ENCODE results near the gene MAST4. TPM values are rescaled to one million over a fixed set of nuclear protein-coding genes. Genes with fewer than 3 reads are reported as not detected.

Gene MAST4
- polyA plus RNA-seq, 1 donor: 10.6 TPM

GRCh38 chr5:66987949-66988838 lies 392.0 kb downstream of the MAST4 start:
- DNase-seq (ENCODE audit: low read depth): no peak

- DNase-seq (ENCODE audit: low read depth): no peak
Measured at GRCh38 chr5:66989286-66989685, 393.1 kb downstream of the MAST4 start.

- no peak for DNase-seq (ENCODE audit: low read depth)
Measured at GRCh38 chr5:66989781-66990180, 393.6 kb downstream of the MAST4 start.

GRCh38 chr5:66991746-66992145 lies 395.6 kb downstream of the MAST4 start:
- no peak for DNase-seq (ENCODE audit: low read depth)

- no peak for DNase-seq (ENCODE audit: low read depth)
Measured at GRCh38 chr5:66992547-66992946, 396.4 kb downstream of the MAST4 start.

GRCh38 chr5:66993448-66993847 lies 397.3 kb downstream of the MAST4 start:
- no peak for DNase-seq (ENCODE audit: low read depth)

GRCh38 chr5:66993882-66994281 lies 397.7 kb downstream of the MAST4 start:
- DNase-seq (ENCODE audit: low read depth): no peak

GRCh38 chr5:66994790-66995189 lies 398.6 kb downstream of the MAST4 start:
- DNase-seq (ENCODE audit: low read depth): no peak

- DNase-seq (ENCODE audit: low read depth): no peak
Measured at GRCh38 chr5:67000794-67001475, 404.7 kb downstream of the MAST4 start.

- DNase-seq (ENCODE audit: low read depth): no peak
Measured at GRCh38 chr5:67002832-67003684, 406.9 kb downstream of the MAST4 start.

- DNase-seq (ENCODE audit: low read depth): no peak
Measured at GRCh38 chr5:67003685-67003934, 407.4 kb downstream of the MAST4 start.

- DNase-seq (ENCODE audit: low read depth): peak; percentile 62
Measured at GRCh38 chr5:67003935-67004729, 407.9 kb downstream of the MAST4 start.

- no peak for DNase-seq (ENCODE audit: low read depth)
Measured at GRCh38 chr5:67004730-67005350, 408.6 kb downstream of the MAST4 start.

- no peak for DNase-seq (ENCODE audit: low read depth)
Measured at GRCh38 chr5:67005737-67006499, 409.7 kb downstream of the MAST4 start.

- DNase-seq (ENCODE audit: low read depth): no peak
Measured at GRCh38 chr5:67006500-67006848, 410.3 kb downstream of the MAST4 start.

GRCh38 chr5:67009028-67009427 lies 412.8 kb downstream of the MAST4 start:
- DNase-seq (ENCODE audit: low read depth): no peak

GRCh38 chr5:67010684-67011409 lies 414.7 kb downstream of the MAST4 start:
- DNase-seq (ENCODE audit: low read depth): no peak

GRCh38 chr5:67011422-67011821 lies 415.2 kb downstream of the MAST4 start:
- no peak for DNase-seq (ENCODE audit: low read depth)

- no peak for DNase-seq (ENCODE audit: low read depth)
Measured at GRCh38 chr5:67012171-67012570, 416.0 kb downstream of the MAST4 start.

GRCh38 chr5:67013719-67014118 lies 417.5 kb downstream of the MAST4 start:
- DNase-seq (ENCODE audit: low read depth): no peak
